Mesodermal cell (in vitro differentiated cells): ENCODE data around the gene KLHL6.

ENCODE experiments used
- H3K27ac ChIP-seq: 2 replicates; pipeline ENCODE4 v1.7.0; 2013; ENCODE audit warnings: mild to moderate bottlenecking, low read depth, low read length, moderate library complexity; ENCODE audit not compliant: severe bottlenecking
- H3K36me3 ChIP-seq: 2 replicates; pipeline ENCODE4 v1.7.1; 2013; ENCODE audit warnings: mild to moderate bottlenecking, low read length, moderate library complexity; ENCODE audit not compliant: control insufficient read depth, insufficient read depth
- H3K4me1 ChIP-seq: one replicate; pipeline ENCODE4 v1.7.1; 2013; ENCODE audit warnings: mild to moderate bottlenecking, low read length; ENCODE audit not compliant: insufficient read depth, control insufficient read depth, poor library complexity, severe bottlenecking
- H3K4me3 ChIP-seq: 2 replicates; pipeline ENCODE4 v1.7.0; 2013; ENCODE audit warnings: low read length, control low read depth, mild to moderate bottlenecking; ENCODE audit not compliant: insufficient read depth, poor library complexity, severe bottlenecking; ENCODE audit errors: extremely low read depth
- H3K9me3 ChIP-seq: 2 replicates; pipeline ENCODE4 v1.7.1; 2013; ENCODE audit warnings: mild to moderate bottlenecking, low read length, moderate library complexity; ENCODE audit not compliant: control insufficient read depth
- WGBS, 2 experiments: methylation state at CpG; one replicate each; pipeline ENCODE4 v1.1.5; 2013; ENCODE audit warnings: missing lambda C conversion rate in 2 of 2; ENCODE audit not compliant: insufficient coverage in 2 of 2; 5-methylcytosine and 5-hydroxymethylcytosine counted together

KLHL6 gene

DNA sequence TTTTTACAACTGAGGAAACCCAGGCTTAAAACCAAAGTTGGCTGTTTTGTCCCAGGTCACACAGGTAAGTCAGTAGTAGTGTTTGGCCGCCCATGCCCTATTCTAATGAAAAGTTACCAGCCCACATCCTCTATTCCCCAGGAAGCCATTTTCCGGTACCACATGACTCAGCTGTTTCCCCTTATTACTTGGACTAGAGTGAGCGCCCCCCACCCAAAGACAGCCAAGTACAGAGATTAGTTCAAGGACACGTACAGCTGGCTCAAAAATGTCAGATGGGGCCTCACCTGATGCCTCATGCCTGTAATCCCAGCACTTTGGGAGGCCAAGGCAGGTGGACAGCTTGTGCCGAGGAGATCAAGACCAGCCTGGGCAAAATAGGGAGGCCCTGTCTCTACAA is 8.5 kb upstream of the KLHL6 start:
- no peaks in the 10 kb centered on the region for H3K4me1 ChIP-seq
- H3K9me3 ChIP-seq = no peaks in the 10 kb centered on the region
- 96 to 100% methylated on average over 4 to 5 of the region's 5 CpGs for WGBS, 2 experiments
- no peak overlapping the region for H3K4me3 ChIP-seq
- H3K27ac ChIP-seq = no peak overlapping the region
- no peaks in the 10 kb centered on the region for H3K36me3 ChIP-seq

DNA sequence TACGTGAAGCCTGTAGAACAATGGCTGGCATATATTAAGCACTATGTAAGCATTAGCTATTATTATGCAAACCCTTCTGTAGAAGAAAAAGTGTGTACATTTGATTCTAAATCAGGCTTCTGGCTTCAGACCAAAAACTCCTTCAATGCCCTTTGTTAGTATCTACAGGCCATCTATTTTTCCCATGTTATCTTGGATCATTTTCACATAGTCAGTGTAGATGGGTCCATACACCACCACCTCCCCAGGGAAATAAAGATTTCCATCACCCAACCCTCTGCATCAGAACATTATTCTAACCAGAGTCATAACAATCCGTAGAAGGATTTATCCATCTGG is 8.0 kb upstream of the KLHL6 start:
- no peaks in the 10 kb centered on the region for H3K36me3 ChIP-seq
- H3K4me3 ChIP-seq = no peak overlapping the region
- no peaks in the 10 kb centered on the region for H3K9me3 ChIP-seq
- no peaks in the 10 kb centered on the region for H3K4me1 ChIP-seq
- WGBS, 2 experiments = 100% methylated on average over 1 of the region's 2 CpGs; no CpG with 5 or more reads in 1 of the 2 experiments
- H3K27ac ChIP-seq = no peak overlapping the region

DNA sequence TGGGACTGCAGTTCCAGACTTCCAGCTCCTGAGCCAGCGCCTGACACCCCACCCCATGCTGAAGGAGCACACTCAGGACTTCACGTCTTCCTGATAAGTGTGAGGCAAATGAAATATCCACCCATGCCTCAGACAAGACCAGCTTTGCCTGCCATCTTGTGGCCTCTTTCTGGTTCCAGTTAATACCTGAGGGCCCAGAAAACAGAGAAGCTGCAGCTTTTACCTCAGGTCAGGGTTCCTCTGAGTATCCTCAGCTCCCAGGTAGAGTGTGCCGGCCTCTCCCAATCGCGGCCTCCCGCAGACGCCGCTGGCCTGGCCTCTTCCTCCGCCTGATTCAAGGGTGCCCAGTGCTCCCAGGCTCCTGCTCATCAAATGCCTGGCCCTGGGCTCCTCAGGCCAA is 5.1 kb upstream of the KLHL6 start:
- H3K4me3 ChIP-seq = no peak overlapping the region
- H3K36me3 ChIP-seq = no peaks in the 10 kb centered on the region
- no peaks in the 10 kb centered on the region for H3K9me3 ChIP-seq
- H3K27ac ChIP-seq = no peak overlapping the region
- 94 to 98% methylated on average over 8 to 9 of the region's 9 CpGs for WGBS, 2 experiments
- H3K4me1 ChIP-seq = no peaks in the 10 kb centered on the region

DNA sequence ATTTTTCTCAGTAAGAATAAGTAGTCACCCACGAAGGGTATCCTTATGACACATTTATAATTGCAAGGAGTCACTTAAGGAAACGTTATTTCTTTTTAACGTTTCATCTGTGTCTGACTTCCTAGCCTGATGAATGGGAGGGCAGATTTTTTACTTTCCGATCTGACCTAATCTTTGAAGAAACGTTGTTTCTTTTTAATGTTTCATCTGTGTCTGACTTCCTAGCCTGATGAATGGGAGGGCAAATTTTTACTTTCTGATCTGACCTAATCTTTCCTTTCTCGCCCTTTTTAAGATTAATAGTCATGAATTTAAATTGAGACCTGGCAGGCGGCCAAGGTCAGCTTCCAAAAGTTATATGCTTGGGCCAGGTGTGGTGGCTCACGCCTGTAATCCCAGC is 3.0 kb upstream of the KLHL6 start:
- no peak overlapping the region for H3K27ac ChIP-seq
- H3K36me3 ChIP-seq = no peaks in the 10 kb centered on the region
- no peaks in the 10 kb centered on the region for H3K9me3 ChIP-seq
- H3K4me1 ChIP-seq = peaks cover 6% of the 10 kb centered on the region
- H3K4me3 ChIP-seq = no peak overlapping the region
- 92 to 95% methylated on average over 6 to 8 of the region's 8 CpGs for WGBS, 2 experiments

DNA sequence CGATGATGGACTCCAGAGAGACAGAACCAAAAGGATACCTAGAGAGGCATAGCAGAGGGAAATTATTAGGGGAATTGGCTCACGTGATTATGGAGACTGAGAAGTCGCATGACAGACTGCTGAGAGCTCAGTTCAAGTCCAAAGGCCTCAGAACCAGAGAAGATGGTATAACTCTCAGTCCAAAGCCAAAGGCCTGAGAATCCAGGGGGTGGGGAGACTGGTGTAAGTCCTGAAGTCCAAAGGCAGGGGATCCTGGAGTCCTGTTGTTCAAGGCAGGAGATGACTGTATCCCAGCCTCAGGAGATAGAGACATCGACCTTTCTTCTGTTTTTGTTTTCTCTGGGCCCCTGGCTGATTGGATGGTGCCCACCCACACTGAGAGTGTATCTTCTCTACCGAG is 1.2 kb upstream of the KLHL6 start:
- Histone ChIP-seq H3K4me3 (no peak overlapping the region), H3K4me1 (peaks cover 14% of the 10 kb centered on the region), H3K36me3 (no peaks in the 10 kb centered on the region), H3K9me3 (no peaks in the 10 kb centered on the region), H3K27ac (no peak overlapping the region)
- WGBS, 2 experiments = 95 to 99% methylated on average over 4 to 5 of the region's 5 CpGs

DNA sequence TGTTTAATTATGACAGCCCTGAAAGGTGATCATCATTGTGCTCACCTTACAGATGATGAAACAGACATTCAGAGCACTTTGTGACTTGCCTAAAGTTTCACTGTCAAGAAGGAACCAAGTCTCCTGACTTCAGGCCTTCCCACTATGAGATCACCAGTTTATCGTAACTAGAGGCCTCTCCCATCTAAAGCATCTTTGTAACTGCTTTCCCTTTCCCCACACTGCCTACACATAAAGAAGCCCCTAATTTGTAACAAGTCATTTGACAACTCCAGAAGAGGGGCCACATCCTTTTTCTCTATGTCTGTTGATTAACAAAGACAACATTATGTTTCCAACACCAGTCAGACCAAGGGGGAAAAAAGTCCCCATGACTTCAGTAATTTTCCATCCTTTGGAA is 1.1 kb downstream of the KLHL6 start:
- Histone ChIP-seq H3K9me3 (no peaks in the 10 kb centered on the region), H3K4me3 (no peak overlapping the region), H3K4me1 (peaks cover 14% of the 10 kb centered on the region), H3K36me3 (no peaks in the 10 kb centered on the region), H3K27ac (peak overlapping the region; percentile 45)
- 62 to 71% methylated on average over 1 of the region's 1 CpG for WGBS, 2 experiments

DNA sequence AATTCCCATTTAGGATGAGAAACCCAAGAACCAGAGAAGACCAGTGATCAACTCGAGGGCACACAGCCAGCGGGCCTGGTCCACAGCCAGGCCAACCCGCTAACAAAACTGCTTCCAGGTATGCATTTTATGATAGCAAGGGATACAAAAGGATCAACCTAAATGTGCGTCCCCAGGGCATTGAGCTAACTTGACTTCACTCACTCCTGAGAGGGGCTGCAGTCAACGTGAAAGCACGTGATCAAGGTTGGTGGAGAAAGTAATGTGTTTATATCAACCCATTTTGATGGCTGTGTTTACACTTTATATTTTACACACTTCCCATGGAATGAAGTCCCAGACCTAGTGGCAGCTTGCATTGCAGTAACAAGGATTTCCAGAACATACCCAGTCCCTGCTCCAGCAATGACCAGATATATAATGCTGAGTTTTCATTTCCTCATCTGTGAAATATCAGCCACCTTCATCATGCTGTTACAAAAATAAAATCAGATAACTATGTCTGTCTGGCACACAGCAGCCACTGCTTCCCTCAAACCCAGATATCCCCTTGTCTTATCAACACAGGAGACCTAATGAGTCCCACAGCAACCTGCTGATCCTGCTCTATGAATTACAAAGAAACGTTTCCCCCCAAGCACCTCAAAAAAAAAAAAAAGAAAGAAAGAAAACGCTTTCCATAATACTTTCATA is 2.0 kb downstream of the KLHL6 start:
- Histone ChIP-seq H3K4me3 (no peak overlapping the region), H3K27ac (peak overlapping the region; percentile 45), H3K9me3 (no peaks in the 10 kb centered on the region), H3K36me3 (no peaks in the 10 kb centered on the region), H3K4me1 (peaks cover 19% of the 10 kb centered on the region)
- 83 to 96% methylated on average over 4 to 5 of the region's 8 CpGs for WGBS, 2 experiments

DNA sequence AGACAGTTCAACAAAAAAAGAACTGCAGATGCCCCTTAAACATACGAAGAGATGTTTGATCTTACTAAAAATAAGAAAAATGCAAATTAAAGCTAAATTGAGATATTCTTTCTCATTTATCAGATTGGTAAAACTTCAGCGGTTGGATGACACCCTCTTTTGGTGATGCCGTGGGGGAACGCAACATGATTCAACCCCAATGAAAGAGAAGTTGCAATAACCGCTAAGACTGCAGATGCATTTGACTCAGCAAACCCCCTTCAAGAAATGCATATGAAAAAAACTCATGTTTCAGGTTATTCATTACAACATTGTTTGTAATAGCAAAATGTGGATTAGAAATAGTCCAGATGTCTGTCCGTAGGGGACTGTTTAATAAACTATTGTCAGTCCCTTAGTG is 3.6 kb downstream of the KLHL6 start:
- no peaks in the 10 kb centered on the region for H3K36me3 ChIP-seq
- no peaks in the 10 kb centered on the region for H3K9me3 ChIP-seq
- H3K4me1 ChIP-seq = peaks cover 27% of the 10 kb centered on the region
- no peak overlapping the region for H3K27ac ChIP-seq
- 100% methylated on average over 3 to 4 of the region's 6 CpGs for WGBS, 2 experiments
- no peak overlapping the region for H3K4me3 ChIP-seq

DNA sequence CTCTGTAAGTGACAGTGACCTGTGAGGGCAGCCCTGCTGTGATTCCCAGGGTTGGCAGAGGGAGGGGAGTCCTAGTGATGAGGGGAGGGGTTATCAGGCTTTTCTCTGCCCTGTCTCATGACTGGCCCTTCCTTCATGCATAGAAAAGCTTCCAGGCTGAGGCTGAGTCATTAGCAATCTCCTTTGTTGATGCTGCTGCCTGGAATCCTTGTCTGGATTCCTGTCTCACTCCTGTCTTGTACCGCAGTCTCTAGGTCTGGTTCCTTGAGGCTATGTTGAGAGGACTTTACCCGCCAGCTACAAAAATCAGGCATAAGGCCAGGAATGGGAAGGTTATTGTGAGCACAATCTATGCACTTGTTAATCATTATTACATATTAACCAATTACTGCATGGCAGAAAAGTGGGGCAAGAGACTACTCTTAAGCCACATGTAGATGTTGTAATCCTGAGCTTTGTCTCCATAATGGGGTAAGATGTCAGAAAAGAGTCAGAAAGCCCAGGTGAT is 7.2 kb downstream of the KLHL6 start:
- Histone ChIP-seq H3K4me1 (peaks cover 20% of the 10 kb centered on the region), H3K27ac (peak overlapping the region; percentile 83), H3K4me3 (no peak overlapping the region), H3K36me3 (no peaks in the 10 kb centered on the region), H3K9me3 (no peaks in the 10 kb centered on the region)
- WGBS, 2 experiments = 0 to 20% methylated on average over 1 of the region's 2 CpGs

DNA sequence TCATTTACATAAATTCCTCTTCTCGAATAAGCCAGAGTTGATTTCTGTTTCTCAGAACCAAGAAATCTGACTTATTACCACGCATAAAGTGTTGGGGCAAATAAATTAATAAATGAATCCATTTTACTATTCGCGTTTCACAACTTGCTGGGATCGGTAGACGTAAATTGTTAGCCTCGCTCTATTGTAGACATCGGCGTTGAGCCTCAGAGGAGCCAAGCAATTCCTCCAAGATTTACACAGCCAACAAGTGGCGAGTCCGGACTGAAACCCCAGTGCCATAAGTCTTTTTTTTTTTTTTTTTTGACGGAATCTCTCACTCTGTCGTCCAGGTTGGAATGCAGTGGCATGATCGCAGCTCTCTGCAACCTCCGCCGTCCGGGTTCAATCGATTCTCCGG is 8.9 kb downstream of the KLHL6 start:
- Histone ChIP-seq H3K9me3 (no peaks in the 10 kb centered on the region), H3K4me3 (no peak overlapping the region), H3K27ac (no peak overlapping the region), H3K4me1 (peaks cover 13% of the 10 kb centered on the region), H3K36me3 (no peaks in the 10 kb centered on the region)
- WGBS, 2 experiments = 94 to 98% methylated on average over 13 to 18 of the region's 19 CpGs

DNA sequence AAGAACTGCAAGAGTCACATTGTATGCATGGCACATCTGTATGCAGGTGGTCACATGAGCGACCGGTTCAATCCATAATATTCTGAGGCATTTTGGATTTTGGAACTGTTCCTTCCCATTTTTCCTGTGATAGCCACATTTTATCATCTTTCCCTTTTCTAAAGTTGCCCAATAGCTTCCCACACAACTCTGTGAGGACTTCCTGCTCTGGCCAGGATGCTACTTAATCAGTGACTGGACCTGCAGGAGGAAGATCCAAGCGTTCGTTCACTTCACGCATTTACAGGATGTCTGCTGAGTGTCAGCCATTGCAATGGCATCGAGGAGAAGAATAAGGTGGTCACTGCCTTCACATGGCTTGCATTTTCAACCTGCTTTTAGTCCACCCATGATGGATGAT is 9.8 kb downstream of the KLHL6 start:
- no peak overlapping the region for H3K4me3 ChIP-seq
- 95 to 99% methylated on average over 6 of the region's 6 CpGs for WGBS, 2 experiments

More for the DNA sequence above, 9.8 kb downstream of the KLHL6 start:
- Histone ChIP-seq H3K4me1 (peaks cover 13% of the 10 kb centered on the region), H3K27ac (no peak overlapping the region), H3K9me3 (no peaks in the 10 kb centered on the region), H3K36me3 (no peaks in the 10 kb centered on the region)
